Measurements from ENCODE around the gene C8B. TPM values are rescaled to one million over a fixed set of nuclear protein-coding genes. Genes with fewer than 3 reads are reported as not detected.

C8B gene
- total and polyA plus RNA-seq, 3 donors from 2014 or later, result 0.25 to 0.59 (median 0.39) TPM

DNA sequence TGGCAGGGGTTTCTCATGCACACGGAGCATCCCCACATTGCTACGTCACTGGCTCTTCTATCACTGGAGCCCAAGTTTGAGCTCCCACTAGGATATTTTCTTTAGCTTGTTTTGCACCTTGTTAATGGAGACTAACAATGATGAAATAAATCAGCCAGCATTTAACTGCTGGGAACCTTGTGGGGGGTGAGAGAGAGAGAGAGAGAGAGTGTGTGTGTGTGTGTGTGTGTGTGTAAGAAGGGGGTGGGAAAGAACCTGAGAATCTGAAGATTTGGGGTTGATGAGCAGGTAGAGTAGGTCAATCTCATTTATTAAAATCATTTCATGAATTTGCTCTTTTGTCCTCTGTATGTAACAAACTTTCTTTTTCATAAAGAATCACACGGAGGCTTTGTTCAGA lies 624 bp downstream of the C8B start:
- H3K27ac ChIP-seq, result no peak overlapping the region
- WGBS, 2 donors, result 84 to 91% methylated on average over 3 of the region's 3 CpGs
- no peak for DNase-seq
- intact Hi-C loops (cut with DNase I; ENCODE audit: low total_unique reads), result no loop called here
- TF ChIP-seq, protein P1, sequence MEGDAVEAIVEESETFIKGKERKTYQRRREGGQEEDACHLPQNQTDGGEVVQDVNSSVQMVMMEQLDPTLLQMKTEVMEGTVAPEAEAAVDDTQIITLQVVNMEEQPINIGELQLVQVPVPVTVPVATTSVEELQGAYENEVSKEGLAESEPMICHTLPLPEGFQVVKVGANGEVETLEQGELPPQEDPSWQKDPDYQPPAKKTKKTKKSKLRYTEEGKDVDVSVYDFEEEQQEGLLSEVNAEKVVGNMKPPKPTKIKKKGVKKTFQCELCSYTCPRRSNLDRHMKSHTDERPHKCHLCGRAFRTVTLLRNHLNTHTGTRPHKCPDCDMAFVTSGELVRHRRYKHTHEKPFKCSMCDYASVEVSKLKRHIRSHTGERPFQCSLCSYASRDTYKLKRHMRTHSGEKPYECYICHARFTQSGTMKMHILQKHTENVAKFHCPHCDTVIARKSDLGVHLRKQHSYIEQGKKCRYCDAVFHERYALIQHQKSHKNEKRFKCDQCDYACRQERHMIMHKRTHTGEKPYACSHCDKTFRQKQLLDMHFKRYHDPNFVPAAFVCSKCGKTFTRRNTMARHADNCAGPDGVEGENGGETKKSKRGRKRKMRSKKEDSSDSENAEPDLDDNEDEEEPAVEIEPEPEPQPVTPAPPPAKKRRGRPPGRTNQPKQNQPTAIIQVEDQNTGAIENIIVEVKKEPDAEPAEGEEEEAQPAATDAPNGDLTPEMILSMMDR (IDR thresholded peaks at IDR 0.05), result no peak
- TF ChIP-seq POLR2A (IDR thresholded peaks at IDR 0.05), result no peak
- H3K9me3 ChIP-seq, result no peaks in the 10 kb centered on the region
- no peaks in the 10 kb centered on the region for H3K36me3 ChIP-seq (ENCODE audit: low read depth, missing control alignments)
- H3K27me3 ChIP-seq, result no peaks in the 10 kb centered on the region
- H3K4me1 ChIP-seq, result no peaks in the 10 kb centered on the region
- H3K4me3 ChIP-seq, result no peak overlapping the region

- intact Hi-C loops (cut with DNase I; ENCODE audit: low total_unique reads), result no loop called here
- no peak for DNase-seq
- WGBS, 2 donors, result 86 to 89% methylated on average over 9 of the region's 9 CpGs
- no peaks in the 10 kb centered on the region for H3K27me3 ChIP-seq
- H3K4me1 ChIP-seq, result no peaks in the 10 kb centered on the region
- no peaks in the 10 kb centered on the region for H3K36me3 ChIP-seq (ENCODE audit: low read depth, missing control alignments)
- H3K27ac ChIP-seq, result no peak overlapping the region
- H3K9me3 ChIP-seq, result no peaks in the 10 kb centered on the region
- TF ChIP-seq, protein P1 (IDR thresholded peaks at IDR 0.05), result no peak
- H3K4me3 ChIP-seq, result no peak overlapping the region
Observed at GRCh38 chr1:56964349-56965017, 1.3 kb downstream of the C8B start.

GRCh38 chr1:56963667-56964066 lies 2.1 kb downstream of the C8B start:
- WGBS, 2 donors, result 88 to 93% methylated on average over 4 of the region's 4 CpGs
- no peaks in the 10 kb centered on the region for H3K36me3 ChIP-seq (ENCODE audit: low read depth, missing control alignments)
- no peaks in the 10 kb centered on the region for H3K27me3 ChIP-seq
- intact Hi-C loops (cut with DNase I; ENCODE audit: low total_unique reads), result no loop called here
- H3K27ac ChIP-seq, result no peak overlapping the region
- TF ChIP-seq, protein P1 (IDR thresholded peaks at IDR 0.05), result no peak
- no peak for TF ChIP-seq POLR2A (IDR thresholded peaks at IDR 0.05)
- H3K4me3 ChIP-seq, result no peak overlapping the region
- peaks cover 3% of the 10 kb centered on the region for H3K4me1 ChIP-seq
- DNase-seq, result no peak
- H3K9me3 ChIP-seq, result no peaks in the 10 kb centered on the region

DNA sequence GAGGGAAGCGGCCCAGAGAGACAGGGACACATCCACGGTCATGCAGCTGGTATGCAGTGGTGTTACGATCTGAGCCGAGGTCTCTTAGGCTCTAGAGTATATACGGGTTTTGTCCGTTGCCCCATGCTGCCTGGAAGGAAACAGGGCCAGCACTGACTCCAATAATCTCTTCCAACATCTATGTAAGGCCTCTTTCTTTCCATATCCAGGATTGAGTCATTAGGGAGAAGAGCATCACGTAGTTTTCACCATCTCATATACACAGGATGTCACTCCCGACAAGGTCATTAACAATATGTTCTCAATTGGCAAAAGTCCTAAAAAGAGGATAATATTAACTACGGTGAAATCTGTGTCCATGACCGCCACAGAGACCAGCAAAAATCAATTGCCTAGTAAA lies 4.4 kb downstream of the C8B start:
- 85 to 88% methylated on average over 10 of the region's 10 CpGs for WGBS, 2 donors
- DNase-seq, result no peak
- H3K27me3 ChIP-seq, result no peaks in the 10 kb centered on the region
- H3K4me3 ChIP-seq, result no peak overlapping the region
- H3K27ac ChIP-seq, result no peak overlapping the region
- intact Hi-C loops (cut with DNase I; ENCODE audit: low total_unique reads), result no loop called here
- no peaks in the 10 kb centered on the region for H3K36me3 ChIP-seq (ENCODE audit: low read depth, missing control alignments)
- TF ChIP-seq POLR2A (IDR thresholded peaks at IDR 0.05), result no peak
- TF ChIP-seq, protein P1 (IDR thresholded peaks at IDR 0.05), result no peak
- no peaks in the 10 kb centered on the region for H3K9me3 ChIP-seq
- peaks cover 9% of the 10 kb centered on the region for H3K4me1 ChIP-seq

- TF ChIP-seq, protein P1 (IDR thresholded peaks at IDR 0.05), result no peak
- TF ChIP-seq POLR2A (IDR thresholded peaks at IDR 0.05), result no peak
- Histone ChIP-seq H3K36me3 (ENCODE audit: low read depth, missing control alignments) (no peaks in the 10 kb centered on the region), H3K27me3 (no peaks in the 10 kb centered on the region), H3K9me3 (no peaks in the 10 kb centered on the region), H3K4me1 (peaks cover 9% of the 10 kb centered on the region), H3K4me3 (no peak overlapping the region), H3K27ac (no peak overlapping the region)
- DNase-seq, result no peak
- intact Hi-C loops (cut with DNase I; ENCODE audit: low total_unique reads), result no loop called here
- 33 to 39% methylated on average over 2 of the region's 2 CpGs for WGBS, 2 donors
Observed at GRCh38 chr1:56958526-56958925, 7.3 kb downstream of the C8B start.

Data from testis (tissue), 3 donors.